Colonic mucosa (tissue), 4 donors: ENCODE results near the gene TRIM73. TPM values are rescaled to one million over a fixed set of nuclear protein-coding genes. Genes with fewer than 3 reads are reported as not detected.
"Not testable (repeated sequence)": the region's sequence is repeated elsewhere in the genome, so short reads cannot be mapped to it uniquely, and the experiment has no call there.

Experiments used
- DNase-seq: peaks from one replicate; pipeline ENCODE4 v3.0.0-alpha.2; 2020
- H3K27ac ChIP-seq: fragments of 200-600 bp; one replicate; pipeline ENCODE4 v1.8.0; 2021
- H3K27me3 ChIP-seq: fragments of 200-600 bp; one replicate; pipeline ENCODE4 v1.8.0; 2021
- H3K36me3 ChIP-seq: fragments of 200-600 bp; one replicate; pipeline ENCODE4 v1.8.0; 2021
- H3K4me1 ChIP-seq: fragments of 200-600 bp; one replicate; pipeline ENCODE4 v1.8.0; 2021; ENCODE audit warnings: mild to moderate bottlenecking
- H3K4me3 ChIP-seq: fragments of 200-600 bp; one replicate; pipeline ENCODE4 v1.8.0; 2021
- H3K9ac ChIP-seq, 2 donors: one replicate each; pipeline ENCODE4 v1.7.0; 2013; ENCODE audit warnings: control low read depth in 2 of 2, low read depth in 2 of 2, low read length in 2 of 2
- H3K9me3 ChIP-seq: fragments of 200-600 bp; one replicate; pipeline ENCODE4 v1.8.0; 2021
- intact Hi-C: fragments of 100-400 bp; cut with DNase I; formaldehyde crosslinking; loops from one replicate; pipeline ENCODE4 v1.14.1; 2022
- total RNA-seq, 2 donors: library from RNA; stranded (reverse); fragmentation: NEBNext Ultra II Directional in 1 of 2; extraction: Animal tissue kit (Norgen Biotek cat#: 25700) in 1 of 2; gene quantifications; one replicate each; pipeline ENCODE4 v1.2.1, GENCODE V29; 2021
- donor health status: healthy.
- donor health status: DM: no; HTN: no; CAD: no.
- donor health status: DM: no; HTN: no; CAD: no.

Gene TRIM73
- 1 to 10 TPM; 1.1 to 2.1 TPM for total RNA-seq

DNA sequence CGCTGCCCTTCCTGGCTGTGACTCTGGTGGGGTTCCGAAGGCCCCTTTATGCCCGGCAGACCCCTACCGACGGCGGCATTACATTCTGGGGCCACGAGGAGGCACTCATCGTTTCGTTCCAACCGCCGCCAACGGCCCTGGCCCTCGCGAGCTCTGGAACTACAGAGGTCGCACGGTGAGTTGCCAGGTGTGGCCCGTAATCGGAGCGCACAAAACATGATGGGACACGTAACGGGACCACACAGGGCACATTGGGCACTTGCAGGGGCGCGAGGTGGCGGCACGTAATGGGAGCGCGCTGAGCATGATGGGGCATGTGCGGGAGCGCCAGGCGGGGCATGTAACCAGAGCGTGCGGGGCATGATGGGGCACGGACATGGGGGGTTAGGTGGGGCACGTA lies at the start of gene TRIM73:
Gene TRIM73 (plus strand): TSS at position 301 of the 400 bp plus-strand sequence. CDS start 3,305 bp downstream, outside the sequence.
- H3K27ac ChIP-seq, H3K9me3 ChIP-seq, intact Hi-C loops, H3K4me1 ChIP-seq, H3K4me3 ChIP-seq, H3K9ac ChIP-seq, H3K36me3 ChIP-seq, H3K27me3 ChIP-seq: not testable (repeated sequence)
- peak; percentile 8 for DNase-seq

DNA sequence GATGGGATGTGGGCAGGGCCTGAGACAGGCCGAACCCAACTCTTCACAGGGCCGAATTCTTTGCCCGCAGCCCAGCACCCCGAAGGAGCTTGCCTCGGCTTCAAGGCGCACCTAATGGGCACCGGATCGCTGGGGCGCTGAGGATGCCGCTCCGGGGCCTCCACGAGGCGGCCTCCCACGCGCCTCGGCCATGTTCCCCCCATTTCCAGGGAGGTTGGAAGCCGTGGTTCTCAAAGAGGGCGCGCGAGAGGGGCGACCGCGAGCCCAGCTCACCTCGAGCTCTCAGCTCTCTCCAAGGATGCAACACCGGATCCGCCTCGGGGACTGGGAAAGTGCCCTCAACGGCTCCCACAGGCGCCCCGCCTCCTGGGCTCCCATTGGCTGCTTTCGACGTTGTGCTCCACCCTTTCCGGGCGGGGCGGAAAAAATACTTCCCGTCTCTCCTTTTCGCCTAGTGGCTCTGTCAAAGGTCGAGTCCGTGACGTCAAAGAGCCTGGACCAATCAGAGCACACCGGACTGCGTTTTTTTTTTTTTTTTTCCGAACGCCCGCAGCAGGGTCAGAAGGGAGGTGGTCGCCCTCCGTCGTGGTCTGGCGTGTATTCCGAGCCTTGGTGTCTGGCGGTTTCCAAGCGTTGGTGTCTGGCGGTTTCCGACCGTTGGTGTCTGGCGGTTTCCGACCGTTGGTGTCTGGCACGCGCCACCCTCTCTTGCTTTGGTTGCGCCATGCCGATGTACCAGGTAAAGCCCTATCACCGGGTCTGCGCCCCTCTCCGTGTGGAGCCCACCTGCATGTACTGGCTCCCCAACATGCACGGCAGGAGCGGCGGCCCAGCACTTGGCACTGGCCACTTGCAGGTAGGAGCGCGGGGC lies 36.5 kb upstream of the TRIM73 start:
- peak; percentile 27 for DNase-seq
- H3K36me3 ChIP-seq, H3K4me1 ChIP-seq, H3K9me3 ChIP-seq, intact Hi-C loops, H3K4me3 ChIP-seq, H3K27me3 ChIP-seq, H3K27ac ChIP-seq, H3K9ac ChIP-seq: not testable (repeated sequence)

DNA sequence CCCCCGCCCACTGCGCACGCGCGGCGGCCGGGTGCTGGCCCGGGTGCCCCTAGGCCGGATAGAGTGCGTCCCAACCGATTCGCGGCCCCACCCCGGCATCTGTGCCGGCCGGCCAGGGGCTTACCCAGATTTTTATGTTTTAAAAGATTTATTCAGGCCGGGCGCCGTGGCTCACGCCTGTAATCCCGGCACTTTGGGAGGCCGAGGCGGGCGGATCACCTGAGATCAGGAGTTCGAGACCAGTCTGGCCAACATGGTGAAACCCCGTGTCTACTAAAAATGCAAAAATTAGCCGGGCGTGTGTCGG lies 35.9 kb upstream of the TRIM73 start:
- H3K27ac ChIP-seq, result not testable (repeated sequence)

DNA sequence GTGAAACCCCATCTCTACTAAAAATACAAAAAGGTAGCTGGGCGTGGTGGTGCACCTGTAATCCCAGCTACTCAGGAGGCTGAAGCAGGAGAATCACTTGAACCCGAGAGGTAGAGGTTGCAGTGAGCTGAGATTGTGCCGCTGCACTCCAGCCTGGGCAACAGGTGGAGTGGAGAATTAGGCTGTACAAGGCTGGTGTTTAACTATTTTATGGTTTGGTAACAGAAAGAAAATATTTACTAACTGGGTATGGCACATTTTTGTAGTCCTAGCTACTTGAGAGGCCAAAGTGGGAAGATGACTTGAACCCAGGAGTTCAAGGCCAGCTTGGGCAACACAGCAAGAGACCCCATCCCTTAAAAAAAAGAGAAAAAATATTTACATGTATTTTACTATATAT lies 31.4 kb upstream of the TRIM73 start:
- H3K27me3 ChIP-seq, H3K4me1 ChIP-seq, H3K9ac ChIP-seq, H3K36me3 ChIP-seq, intact Hi-C loops, H3K27ac ChIP-seq, H3K9me3 ChIP-seq, DNase-seq, H3K4me3 ChIP-seq: not testable (repeated sequence)

More for the DNA sequence above, 35.9 kb upstream of the TRIM73 start:
- H3K9me3 ChIP-seq, H3K27me3 ChIP-seq, H3K9ac ChIP-seq, H3K4me1 ChIP-seq, intact Hi-C loops, H3K4me3 ChIP-seq, H3K36me3 ChIP-seq: not testable (repeated sequence)
- peak; percentile 32 for DNase-seq

DNA sequence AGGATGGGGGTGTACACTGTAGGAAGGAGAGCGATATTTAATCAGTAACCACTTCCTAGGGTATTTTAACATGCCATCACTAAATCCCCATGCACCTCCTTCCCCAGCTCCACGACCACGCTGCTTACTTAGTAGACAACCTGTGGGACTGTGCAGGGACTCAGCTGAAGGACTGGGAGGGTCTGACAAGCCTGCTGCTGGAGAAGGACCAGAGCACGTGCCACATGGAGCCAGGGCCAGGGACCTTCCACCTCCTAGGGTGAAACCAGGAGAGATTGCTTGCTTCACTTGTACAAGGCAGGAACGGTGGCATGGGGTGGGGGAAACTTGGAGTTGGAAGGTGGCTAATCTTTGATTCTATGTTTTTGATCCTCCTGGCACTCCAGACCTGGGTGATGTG lies 28.8 kb upstream of the TRIM73 start:
- DNase-seq, H3K4me1 ChIP-seq, H3K27me3 ChIP-seq, H3K27ac ChIP-seq, H3K9me3 ChIP-seq, H3K36me3 ChIP-seq, H3K9ac ChIP-seq, H3K4me3 ChIP-seq, intact Hi-C loops: not testable (repeated sequence)

DNA sequence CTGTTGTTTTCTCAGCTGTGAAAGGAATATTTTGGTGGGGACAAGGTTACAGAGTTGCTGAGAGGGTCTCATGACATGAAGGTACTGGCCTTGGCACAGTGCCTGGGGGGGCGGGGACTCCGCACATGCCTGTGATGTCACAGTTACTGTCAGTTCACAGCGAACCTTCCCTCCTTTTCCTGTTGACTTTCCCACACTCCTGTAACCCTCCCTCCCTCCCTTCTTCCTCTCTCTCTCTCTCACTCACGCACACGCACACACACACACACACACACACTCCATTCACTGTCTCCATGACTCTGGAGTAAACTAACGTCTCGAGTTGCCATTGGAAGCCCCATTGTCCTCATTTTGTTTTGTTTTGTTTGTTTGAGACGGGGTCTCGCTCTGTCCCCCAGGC lies 28.1 kb upstream of the TRIM73 start:
- H3K4me3 ChIP-seq, intact Hi-C loops, H3K9me3 ChIP-seq, DNase-seq, H3K27me3 ChIP-seq, H3K9ac ChIP-seq, H3K36me3 ChIP-seq, H3K27ac ChIP-seq, H3K4me1 ChIP-seq: not testable (repeated sequence)

DNA sequence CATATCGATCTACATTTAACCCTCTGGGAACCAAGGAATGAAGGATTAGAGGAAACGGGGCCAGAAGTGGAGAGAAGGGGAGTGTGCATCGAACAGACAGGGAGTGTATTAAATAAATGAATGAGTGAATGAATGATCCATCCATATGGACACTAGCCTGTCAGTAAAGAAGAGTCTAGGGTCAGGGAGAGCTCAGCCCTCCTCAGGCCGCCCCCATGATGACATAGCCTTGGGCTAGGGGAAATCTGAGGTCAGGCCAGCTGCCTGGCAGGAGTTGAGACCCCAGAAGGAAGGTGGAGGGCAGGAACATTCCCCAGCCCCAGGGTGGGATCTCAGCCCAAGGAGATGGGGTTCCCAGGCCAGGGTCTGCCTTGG lies 21.3 kb upstream of the TRIM73 start:
- DNase-seq, H3K36me3 ChIP-seq, H3K4me3 ChIP-seq, H3K9me3 ChIP-seq, intact Hi-C loops, H3K27me3 ChIP-seq, H3K9ac ChIP-seq, H3K27ac ChIP-seq, H3K4me1 ChIP-seq: not testable (repeated sequence)

DNA sequence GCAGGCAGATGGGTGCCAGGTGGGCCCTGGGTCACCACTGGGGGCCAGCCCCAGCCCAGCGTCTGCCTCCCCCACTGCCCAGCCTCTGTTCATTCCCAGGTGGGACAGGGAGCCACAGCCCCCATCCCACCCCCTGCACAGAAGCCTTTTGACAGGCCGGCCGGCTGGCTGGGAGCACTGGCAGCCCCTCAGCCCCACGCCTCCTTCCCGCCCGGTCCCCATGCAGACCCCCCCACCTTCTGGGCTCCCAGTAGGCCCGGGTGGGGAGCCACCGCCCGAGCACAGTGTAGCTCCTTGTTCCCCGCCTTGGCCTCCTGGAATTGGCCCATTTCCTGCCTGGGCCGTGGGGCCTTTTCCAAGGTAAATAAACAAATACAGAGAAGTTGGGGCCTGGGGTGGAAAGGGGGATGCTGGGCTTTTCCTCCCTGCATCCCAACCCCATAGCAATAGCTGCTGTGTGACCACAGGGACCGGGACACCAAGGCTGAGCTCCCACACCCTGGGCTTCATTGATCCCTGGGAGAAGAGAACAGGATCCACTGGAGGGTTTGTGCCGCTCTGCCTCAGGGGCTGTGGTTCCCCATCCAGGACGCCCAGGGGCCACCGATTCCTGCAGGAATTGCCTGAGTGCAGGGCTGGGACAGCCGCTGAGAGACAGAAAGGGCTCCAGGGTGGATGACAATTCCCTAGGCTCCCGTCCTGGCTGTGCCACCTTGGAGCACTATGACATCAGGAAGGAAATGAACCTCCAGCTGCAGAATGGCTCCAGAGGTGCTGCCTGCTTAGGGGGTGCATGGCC lies 20.7 kb upstream of the TRIM73 start:
- intact Hi-C loops, H3K36me3 ChIP-seq, H3K4me1 ChIP-seq, H3K9ac ChIP-seq, H3K27me3 ChIP-seq, H3K27ac ChIP-seq, H3K9me3 ChIP-seq, H3K4me3 ChIP-seq: not testable (repeated sequence)
- DNase-seq, result peak; percentile 3

DNA sequence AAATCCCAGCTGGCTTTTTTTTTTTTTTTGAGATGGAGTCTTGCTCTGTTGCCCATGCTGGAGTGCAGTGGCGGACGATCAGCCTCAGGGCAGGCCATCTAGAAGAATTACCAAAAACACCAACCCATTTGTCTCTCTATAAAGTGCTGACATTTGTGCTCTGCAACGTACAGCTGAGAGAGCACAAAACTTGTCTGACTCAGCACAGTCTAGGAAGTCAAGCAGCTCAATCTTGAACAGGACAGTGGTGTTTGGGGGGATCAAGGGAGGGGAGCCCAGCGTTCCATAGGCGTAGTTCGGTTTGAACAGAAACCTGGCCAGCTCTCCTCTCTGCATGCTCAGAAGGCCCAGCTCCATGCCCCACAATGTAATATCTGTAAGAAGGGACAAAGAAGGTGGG lies 2.2 kb upstream of the TRIM73 start:
- H3K27ac ChIP-seq, H3K9ac ChIP-seq, H3K4me1 ChIP-seq, DNase-seq, H3K9me3 ChIP-seq, H3K36me3 ChIP-seq, H3K27me3 ChIP-seq, intact Hi-C loops, H3K4me3 ChIP-seq: not testable (repeated sequence)

DNA sequence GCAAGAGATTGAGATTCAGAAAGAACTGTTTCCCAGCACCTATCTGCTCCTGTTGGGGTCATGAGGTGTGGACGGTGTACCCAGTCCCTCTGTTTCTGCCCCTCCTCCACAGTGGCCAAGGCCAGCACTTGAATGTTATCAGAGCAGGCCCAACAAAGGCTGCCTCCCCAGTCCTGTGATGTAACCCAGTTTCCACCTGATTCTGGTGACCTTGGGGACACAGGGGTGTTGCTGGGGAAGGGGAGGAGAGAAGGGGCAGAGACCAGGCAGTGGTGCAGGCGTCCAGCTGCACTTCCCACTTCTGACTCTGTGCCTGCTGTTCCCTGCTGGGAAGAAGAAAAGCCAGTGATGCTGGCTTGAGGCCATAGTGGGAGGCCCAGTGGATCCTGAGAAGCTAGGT lies 2.4 kb downstream of the TRIM73 start:
- H3K27me3 ChIP-seq, H3K9me3 ChIP-seq, DNase-seq, H3K4me1 ChIP-seq, H3K36me3 ChIP-seq, H3K9ac ChIP-seq, intact Hi-C loops, H3K4me3 ChIP-seq, H3K27ac ChIP-seq: not testable (repeated sequence)

DNA sequence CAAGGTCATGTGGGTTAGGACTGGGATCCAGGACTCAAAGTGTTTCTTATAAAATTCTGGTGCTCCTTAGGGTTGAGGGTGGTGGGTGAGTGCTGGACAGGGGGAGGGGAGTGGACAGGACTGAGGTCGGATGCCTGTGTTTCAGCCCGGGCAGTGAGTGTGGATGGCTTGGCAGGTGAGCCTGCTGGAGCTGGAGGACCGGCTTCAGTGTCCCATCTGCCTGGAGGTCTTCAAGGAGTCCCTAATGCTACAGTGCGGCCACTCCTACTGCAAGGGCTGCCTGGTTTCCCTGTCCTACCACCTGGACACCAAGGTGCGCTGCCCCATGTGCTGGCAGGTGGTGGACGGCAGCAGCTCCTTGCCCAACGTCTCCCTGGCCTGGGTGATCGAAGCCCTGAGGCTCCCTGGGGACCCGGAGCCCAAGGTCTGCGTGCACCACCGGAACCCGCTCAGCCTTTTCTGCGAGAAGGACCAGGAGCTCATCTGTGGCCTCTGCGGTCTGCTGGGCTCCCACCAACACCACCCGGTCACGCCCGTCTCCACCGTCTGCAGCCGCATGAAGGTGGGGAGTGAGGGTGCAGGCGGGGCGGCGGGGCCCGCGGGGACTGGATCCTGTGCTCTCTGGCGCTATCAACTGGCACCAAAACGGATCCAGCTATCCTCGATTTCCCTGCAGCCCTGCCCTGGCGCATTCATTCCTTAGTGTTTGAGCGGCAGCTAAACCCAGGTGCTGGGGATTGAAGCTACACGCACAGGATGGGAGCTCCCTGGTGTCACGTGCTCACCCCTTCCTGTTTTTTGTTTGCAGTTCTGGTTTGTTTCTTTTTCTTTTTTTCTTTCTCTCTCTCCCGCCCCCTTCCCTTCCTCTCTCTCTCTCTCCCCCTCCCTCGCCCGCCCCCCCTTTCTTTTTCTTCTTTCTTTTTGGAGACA lies 3.6 kb downstream of the TRIM73 start:
- DNase-seq, H3K9ac ChIP-seq, H3K4me3 ChIP-seq, intact Hi-C loops, H3K36me3 ChIP-seq, H3K27me3 ChIP-seq, H3K27ac ChIP-seq, H3K4me1 ChIP-seq, H3K9me3 ChIP-seq: not testable (repeated sequence)

DNA sequence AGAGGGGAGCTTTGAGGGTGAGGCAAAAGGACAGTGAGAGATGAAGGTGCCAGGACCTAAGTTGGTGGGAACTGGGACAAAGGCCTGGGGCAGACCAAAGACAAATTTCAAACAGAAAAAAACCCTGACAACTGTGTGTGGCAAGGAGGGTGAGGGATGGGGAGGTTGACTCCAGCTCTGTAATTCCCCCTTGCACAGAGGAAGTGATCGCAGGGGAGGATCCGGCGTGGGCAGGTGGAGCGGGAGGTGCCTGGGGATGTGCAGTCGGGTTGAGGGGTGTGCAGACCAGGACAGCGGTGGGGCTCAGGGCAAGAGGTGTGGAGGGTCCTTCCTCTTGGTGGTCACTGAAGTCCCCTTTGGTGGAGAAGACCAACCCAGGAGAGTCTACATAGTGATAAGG lies 5.1 kb downstream of the TRIM73 start:
- H3K27me3 ChIP-seq, H3K9ac ChIP-seq, DNase-seq, intact Hi-C loops, H3K4me1 ChIP-seq, H3K27ac ChIP-seq, H3K4me3 ChIP-seq, H3K9me3 ChIP-seq, H3K36me3 ChIP-seq: not testable (repeated sequence)
